Adrenal gland (tissue), 12 donors: ENCODE measurements around the gene CERS1. TPM values are rescaled to one million over a fixed set of nuclear protein-coding genes. Genes with fewer than 3 reads are reported as not detected.

Experiments used
- DNase-seq, 7 donors: peaks; one replicate each; pipeline ENCODE4 v3.0.0-alpha.2; 2019 to 2020
- H3K27ac ChIP-seq, 5 donors: fragments of 200-600 bp; sonication (generic) in 4 of 5; 1 replicate in 3 of 5; 2 replicates in 2 of 5; pipeline versions ENCODE4 v1.5.1 to v1.8.0; 2016 to 2020; ENCODE audit warnings: mild to moderate bottlenecking in 1 of 5
- H3K27me3 ChIP-seq: fragments of 200-600 bp; 2 replicates; pipeline ENCODE4 v1.8.0; 2021
- H3K36me3 ChIP-seq, 2 donors: fragments of 200-600 bp; replicated peaks in 1 of 2; 1 replicate in 1 of 2; 2 replicates in 1 of 2; pipeline versions ENCODE4 v1.5.1 to v1.8.0; 2018 to 2022
- H3K4me1 ChIP-seq, 2 donors: fragments of 200-600 bp; replicated peaks in 1 of 2; 1 replicate in 1 of 2; 2 replicates in 1 of 2; pipeline versions ENCODE4 v1.5.1 to v1.8.0; 2018 to 2021
- H3K4me3 ChIP-seq, 4 donors: fragments of 200-600 bp; sonication (generic) in 3 of 4; one replicate each; pipeline ENCODE4 v1.5.1; 2016 to 2018
- H3K9me3 ChIP-seq, 3 donors: fragments of 200-600 bp; sonication (generic) in 1 of 3; replicated peaks in 1 of 3; 1 replicate in 2 of 3; 2 replicates in 1 of 3; pipeline versions ENCODE4 v1.5.1 to v1.8.0; 2016 to 2021
- CTCF ChIP-seq, 6 experiments: fragments of 450-650 bp in 4 of 6; fragments of 200-600 bp in 2 of 6; sonication (generic) in 1 of 6; IDR thresholded peaks; 1 replicate in 5 of 6; 2 replicates in 1 of 6; pipeline versions ENCODE4 v1.5.1 to v1.8.0; 2016 to 2021; ENCODE audit warnings: antibody characterized with exemption in 6 of 6, mild to moderate bottlenecking in 2 of 6, moderate library complexity in 1 of 6
- POLR2A ChIP-seq, 2 donors: fragments of 450-650 bp; IDR thresholded peaks; one replicate each; pipeline ENCODE4 v1.6.1; 2017; ENCODE audit warnings: antibody characterized with exemption in 2 of 2, mild to moderate bottlenecking in 2 of 2, moderate library complexity in 1 of 2
- WGBS, 4 donors: extraction: QIAGEN DNeasy Blood & Tissue Kit in 2 of 4; methylation state at CpG; one replicate each; pipeline versions ENCODE4 v1.1.5 to v1.1.7; 2013 to 2017; 5-methylcytosine and 5-hydroxymethylcytosine counted together
- intact Hi-C, 2 donors: fragments of 100-400 bp; cut with DNase I; formaldehyde crosslinking; loops; one replicate each; pipeline versions ENCODE4 v1.14.1 to v1.15.0; 2022 to 2023
- polyA plus RNA-seq, 3 donors: library from polyadenylated mRNA; stranded (reverse); fragments of 200-250 nt in 2 of 3; fragments of 350-450 nt in 1 of 3; fragmentation: Illumina TruSeq in 1 of 3; extraction: RNeasy Lipid Tissue Mini Kit (QIAGEN cat#74804) in 1 of 3; gene quantifications; one replicate each; pipeline ENCODE4 v1.2.3, GENCODE V29; 2013 to 2014
- total RNA-seq, 9 donors: library from RNA; depleted of rRNA in 4 of 9; stranded (reverse); fragments of >200 nt in 4 of 9; fragments of 120-200 nt in 1 of 9; fragmentation: NEBNext Ultra II Directional in 1 of 9; extraction: Animal tissue kit (Norgen Biotek cat#: 25700) in 1 of 9; gene quantifications; one replicate each; pipeline versions ENCODE4 v1.1.0 to v1.2.4, GENCODE V29; 2013 to 2023
- donor health status: healthy with polysubstance abuse.
- donor health status: Bipolar disorder and iron deficiency.
- donor health status: DM: yes; HTN: yes; CAD: no.
- donor health status: DM: no; HTN: no; CAD: no.
- donor health status: DM: no; HTN: no; CAD: no.
- donor health status: DM: yes; HTN: yes; CAD: no.

CERS1 gene
- total and polyA plus RNA-seq, 12 donors, result 0.29 to 4.3 (median 1.8) TPM; not detected in 3

- H3K4me1 ChIP-seq, result peaks cover 0 to 5% of the 10 kb centered on the region in 2 donors
- H3K27ac ChIP-seq, result no peak overlapping the region
- intact Hi-C loops, result no loop called here
- WGBS, 4 donors, result 38 to 63% (median 47%) methylated on average over 17 to 62 of the region's 62 CpGs
- peaks cover 0 to 34% of the 10 kb centered on the region in 2 donors for H3K36me3 ChIP-seq
- DNase-seq, result no peak
- H3K27me3 ChIP-seq, result no peaks in the 10 kb centered on the region
- TF ChIP-seq CTCF (IDR thresholded peaks at IDR 0.05) (no peak), POLR2A (IDR thresholded peaks at IDR 0.05) (no peak)
- H3K4me3 ChIP-seq, result no peak overlapping the region
- H3K9me3 ChIP-seq, result no peaks in the 10 kb centered on the region
Observed at GRCh38 chr19:18869781-18870530, 26.0 kb downstream of the CERS1 start.

GRCh38 chr19:18869023-18869618 is 26.8 kb downstream of the CERS1 start:
- no peaks in the 10 kb centered on the region for H3K9me3 ChIP-seq
- H3K36me3 ChIP-seq, result peaks cover 0 to 42% of the 10 kb centered on the region in 2 donors
- no peak for DNase-seq
- TF ChIP-seq POLR2A (IDR thresholded peaks at IDR 0.05) (no peak), CTCF (IDR thresholded peaks at IDR 0.05) (no peak)
- intact Hi-C loops, result no loop called here
- no peak overlapping the region for H3K27ac ChIP-seq
- H3K4me1 ChIP-seq, result peaks cover 0 to 5% of the 10 kb centered on the region in 2 donors
- no peaks in the 10 kb centered on the region for H3K27me3 ChIP-seq
- no peak overlapping the region for H3K4me3 ChIP-seq
- 61 to 86% (median 63%) methylated on average over 12 to 71 of the region's 71 CpGs for WGBS, 4 donors

GRCh38 chr19:18868380-18869022 is 27.5 kb downstream of the CERS1 start:
- Histone ChIP-seq H3K36me3 (peaks cover 0 to 49% of the 10 kb centered on the region in 2 donors), H3K4me1 (peaks cover 0 to 5% of the 10 kb centered on the region in 2 donors), H3K27ac (no peak overlapping the region), H3K9me3 (no peaks in the 10 kb centered on the region), H3K4me3 (no peak overlapping the region), H3K27me3 (no peaks in the 10 kb centered on the region)
- no peak for TF ChIP-seq POLR2A (IDR thresholded peaks at IDR 0.05)
- TF ChIP-seq CTCF (IDR thresholded peaks at IDR 0.05), result no peak
- WGBS, 4 donors, result 71 to 85% (median 75%) methylated on average over 41 to 77 of the region's 77 CpGs
- intact Hi-C loops, result no loop called here
- no peak for DNase-seq

- H3K4me3 ChIP-seq, result no peak overlapping the region
- intact Hi-C loops, result no loop called here
- H3K36me3 ChIP-seq, result peaks cover 0 to 56% of the 10 kb centered on the region in 2 donors
- no peaks in the 10 kb centered on the region for H3K9me3 ChIP-seq
- DNase-seq, result no peak
- no peaks in the 10 kb centered on the region for H3K27me3 ChIP-seq
- TF ChIP-seq CTCF (IDR thresholded peaks at IDR 0.05), result no peak
- no peak for TF ChIP-seq POLR2A (IDR thresholded peaks at IDR 0.05)
- H3K4me1 ChIP-seq, result peaks cover 0 to 5% of the 10 kb centered on the region in 2 donors
- WGBS, 4 donors, result 96 to 97% (median 97%) methylated on average over 22 to 23 of the region's 23 CpGs
- H3K27ac ChIP-seq, result no peak overlapping the region
Observed at GRCh38 chr19:18867751-18868150, 28.2 kb downstream of the CERS1 start.
